HG03565 (cell line): Measurements from ENCODE around the gene CBLB.

Experiments used
- ATAC-seq: cut with Tn5 transposase; IDR thresholded peaks from one replicate; pipeline ENCODE4 v1.9.1; 2021; ENCODE audit warnings: mild to moderate bottlenecking, moderate library complexity; ENCODE audit not compliant: unreplicated experiment

CBLB gene

DNA sequence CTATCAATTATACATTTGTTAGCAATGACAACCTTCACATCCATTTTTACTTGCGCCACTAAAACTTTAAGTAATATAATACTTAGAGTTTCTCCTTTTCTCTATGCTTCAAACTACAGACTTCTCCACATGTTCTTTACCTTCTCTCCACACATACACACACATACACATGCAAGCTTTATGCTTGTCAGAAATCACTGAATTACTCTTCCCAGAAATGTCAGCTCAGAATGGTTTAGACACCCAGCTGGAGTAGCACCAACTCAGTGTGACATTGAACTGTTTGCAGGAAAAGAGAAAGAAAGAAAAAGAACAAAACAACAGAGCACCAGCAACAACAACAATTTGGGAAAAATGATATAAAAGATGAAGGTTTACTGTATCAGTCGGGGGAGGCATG lies 20.9 kb downstream of the CBLB start:
- ATAC-seq: no peak

DNA sequence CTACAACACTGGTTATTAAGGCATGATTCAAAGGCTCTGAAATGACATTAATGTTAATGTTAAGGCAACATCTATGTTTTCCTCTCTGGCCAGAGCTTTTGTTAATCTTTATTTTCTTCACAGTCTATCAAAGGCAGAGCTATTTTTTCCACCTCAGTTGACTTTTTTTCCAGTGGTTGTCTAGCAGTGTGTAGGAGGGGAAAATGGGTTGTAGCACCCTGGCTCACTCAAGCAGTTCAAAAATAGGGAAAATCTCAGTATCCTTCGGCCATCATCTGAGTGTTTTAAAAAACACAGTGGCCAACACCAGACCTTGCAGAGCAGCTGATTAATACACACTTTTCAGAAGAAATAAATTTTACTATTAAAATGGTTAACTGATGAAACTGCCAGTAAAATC lies 21.4 kb downstream of the CBLB start:
- ATAC-seq: no peak

DNA sequence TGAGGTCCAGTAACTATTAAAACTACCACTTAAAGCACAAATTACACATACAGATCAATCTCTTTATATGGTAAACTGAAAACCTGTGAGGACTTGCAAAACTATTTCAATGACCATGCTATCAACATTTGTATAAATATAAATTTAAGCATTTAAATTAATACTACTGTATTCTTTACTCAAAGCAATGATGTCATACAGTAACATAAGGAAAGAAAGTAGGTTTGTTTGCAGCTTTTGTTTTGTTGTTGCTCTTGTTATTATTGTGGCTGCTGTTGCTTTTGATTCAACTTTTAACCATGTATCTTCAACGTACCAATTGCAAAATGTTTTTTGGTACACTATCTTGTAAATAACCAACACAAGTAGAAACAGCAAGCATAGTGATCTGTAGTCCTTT lies 22.0 kb downstream of the CBLB start:
- ATAC-seq: no peak

DNA sequence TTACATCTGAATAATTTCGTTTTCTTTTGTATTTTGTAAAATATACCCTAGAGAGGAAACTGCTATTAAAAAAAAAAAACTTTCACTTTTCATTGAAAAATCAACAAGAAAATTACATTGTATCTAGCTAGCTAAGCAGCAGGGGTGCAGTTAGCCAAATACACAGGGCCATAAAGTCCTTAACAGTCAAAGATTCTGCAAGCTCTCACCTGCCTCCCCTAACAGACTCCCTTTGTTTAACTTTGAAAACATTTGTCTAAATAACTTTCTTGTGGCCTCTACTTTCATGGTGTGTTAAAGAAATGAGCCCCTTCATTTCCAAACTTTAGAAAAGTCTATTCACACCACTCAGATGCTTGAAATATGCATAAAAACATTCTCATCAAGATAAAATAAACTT lies 23.3 kb downstream of the CBLB start:
- no peak for ATAC-seq

DNA sequence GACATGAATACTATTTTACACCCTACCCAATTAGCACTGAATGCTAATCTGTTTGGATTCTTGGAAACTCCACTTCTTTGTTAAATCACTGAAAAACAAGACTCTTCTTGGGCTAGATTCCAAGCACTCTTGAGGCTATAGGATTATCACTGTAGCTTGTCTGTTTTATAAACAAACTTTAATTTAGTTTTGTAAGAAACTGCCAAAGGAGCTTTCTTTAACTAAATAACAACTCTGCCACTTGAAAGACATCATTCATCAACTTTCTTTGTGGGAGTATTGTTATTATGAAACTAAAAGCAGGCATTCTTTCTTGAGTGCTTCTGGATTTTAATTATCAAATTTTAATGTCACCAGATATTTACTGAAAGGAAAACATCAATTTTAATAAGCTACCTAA lies 24.1 kb downstream of the CBLB start:
- ATAC-seq: no peak

DNA sequence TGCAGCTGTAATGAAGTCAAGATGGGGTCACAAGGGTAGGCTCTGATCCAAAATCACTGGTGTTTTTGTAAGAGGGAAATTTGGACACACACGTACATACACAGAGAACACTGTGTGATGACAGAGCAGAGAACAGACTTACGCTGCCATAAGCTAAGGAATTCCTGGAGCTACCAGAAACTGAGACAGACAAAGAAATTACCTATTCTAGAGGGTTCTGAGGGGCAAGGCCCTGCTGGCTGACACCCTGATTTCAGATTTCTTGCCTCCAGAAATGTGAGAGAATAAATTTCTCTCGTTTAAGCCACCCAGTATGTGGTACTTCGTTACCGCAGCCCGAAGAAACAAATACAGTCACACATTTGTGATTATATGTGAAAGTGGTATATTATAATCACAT lies 24.8 kb downstream of the CBLB start:
- ATAC-seq: no peak

DNA sequence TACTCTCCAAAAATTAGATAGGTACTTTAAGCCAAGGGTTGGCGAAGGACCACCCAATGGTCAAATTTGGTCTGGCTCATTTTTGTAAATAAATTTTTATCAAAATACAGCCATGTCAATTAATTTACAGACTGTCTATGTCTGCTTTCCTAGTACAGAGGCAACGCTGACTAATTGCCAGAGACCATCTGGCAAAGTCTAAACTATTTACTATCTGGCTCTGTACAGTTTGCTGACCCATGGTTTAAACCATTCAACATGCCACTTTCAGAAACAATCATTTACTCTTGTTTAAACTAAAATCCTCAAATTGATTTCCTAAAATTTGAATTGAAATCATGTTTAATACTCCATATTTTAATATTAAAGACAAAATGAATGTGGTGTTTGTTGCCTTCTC lies 25.9 kb downstream of the CBLB start:
- no peak for ATAC-seq

DNA sequence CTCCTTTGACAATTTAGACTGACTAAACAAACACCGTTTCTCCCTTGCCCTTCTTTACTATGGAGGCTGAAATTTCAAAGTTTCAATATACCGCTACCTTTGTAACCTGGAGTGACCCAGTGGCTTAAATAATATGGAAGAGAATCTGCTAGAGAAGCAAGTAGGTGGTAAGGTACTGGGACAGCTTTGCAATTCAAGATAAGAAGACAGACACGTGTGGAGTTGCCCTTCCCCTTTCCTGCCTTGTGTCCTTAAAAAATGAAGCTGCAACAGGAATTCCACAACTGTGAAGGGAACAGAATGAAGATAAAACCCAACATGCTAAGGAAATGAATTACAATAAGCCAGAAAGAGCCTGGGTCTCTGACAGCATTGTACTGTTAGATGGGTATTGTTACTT lies 26.4 kb downstream of the CBLB start:
- no peak for ATAC-seq

DNA sequence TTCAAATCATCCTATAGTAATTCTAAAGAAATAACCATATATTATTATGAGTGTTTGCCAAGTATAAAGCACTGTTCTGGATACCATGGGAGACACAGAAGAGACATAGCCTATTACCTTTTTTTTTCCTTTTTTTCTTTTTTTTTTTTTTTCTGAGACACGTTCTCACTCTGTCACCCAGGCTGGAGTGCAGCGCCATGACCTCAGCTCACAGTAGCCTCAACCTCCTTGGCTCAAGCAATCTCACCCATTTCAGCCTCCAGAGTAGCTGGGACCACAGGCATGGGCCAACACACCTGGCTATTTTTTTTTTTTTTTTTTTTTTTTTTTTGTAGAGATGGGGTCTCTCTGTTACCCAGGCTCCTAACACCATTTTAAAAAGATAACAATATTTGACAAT lies 30.9 kb downstream of the CBLB start:
- no peak for ATAC-seq

DNA sequence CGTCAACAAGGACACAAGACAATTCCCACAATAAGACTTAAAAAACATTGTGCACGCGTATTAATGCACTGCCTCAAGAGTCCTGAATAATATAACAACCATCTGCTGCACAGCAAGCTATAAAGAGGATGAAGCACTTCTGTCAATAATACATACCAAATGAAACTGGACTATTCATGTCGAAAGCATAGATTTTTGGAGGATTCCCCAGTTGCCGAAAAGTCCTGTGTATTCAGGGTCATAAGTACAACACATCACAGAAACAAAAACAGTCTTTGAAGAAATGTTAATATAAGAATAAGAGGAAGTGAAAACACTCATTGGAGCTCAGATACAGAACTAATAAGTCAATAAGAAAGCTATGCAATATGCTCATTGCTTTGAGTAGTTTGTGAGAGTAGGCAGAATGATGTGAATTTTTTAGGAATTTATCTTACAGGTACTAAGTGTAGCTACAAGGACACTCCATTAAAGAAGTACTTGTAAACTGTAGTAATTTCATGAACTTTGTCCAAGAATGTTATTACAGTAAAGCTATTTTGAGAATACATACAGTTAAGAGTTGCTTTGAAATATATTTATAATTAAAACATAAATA lies 31.6 kb downstream of the CBLB start:
- ATAC-seq: peak; percentile 90

DNA sequence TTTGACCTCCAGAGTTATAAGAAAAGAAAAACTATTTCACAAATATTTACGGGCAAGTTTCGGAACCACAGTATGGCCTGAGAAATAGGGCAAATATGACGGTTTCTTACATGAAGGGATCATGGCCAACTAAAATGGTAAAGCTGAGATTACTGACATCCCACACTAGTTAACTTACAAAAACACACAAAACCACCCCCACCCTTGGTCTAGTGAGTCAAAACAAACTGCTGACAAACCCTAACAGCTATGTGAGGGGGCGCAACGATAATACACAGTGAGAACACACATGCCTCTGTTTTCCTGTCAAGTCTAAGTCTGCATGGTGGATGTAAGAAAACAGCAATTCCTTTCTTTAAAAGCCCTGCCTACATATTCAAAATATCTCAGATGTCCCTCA lies 32.3 kb downstream of the CBLB start:
- peak; percentile 34 for ATAC-seq

DNA sequence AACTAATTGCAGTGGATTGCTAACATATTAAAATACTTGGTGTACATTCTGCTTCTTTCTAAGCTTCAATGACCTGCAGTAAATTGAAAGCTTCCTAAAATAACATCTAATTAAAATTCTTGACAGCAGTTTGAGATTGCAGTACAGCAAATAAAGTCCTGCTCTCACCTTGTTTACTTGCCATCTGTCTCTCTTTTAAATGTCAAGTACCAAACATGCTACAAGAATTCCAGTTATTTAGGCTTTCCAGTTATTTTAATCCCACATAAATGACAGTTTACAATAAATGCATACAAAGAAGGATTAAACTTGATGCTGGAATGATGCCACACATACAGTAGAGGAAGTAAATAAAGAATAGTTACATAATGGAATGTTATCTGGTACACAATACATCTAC lies 33.2 kb downstream of the CBLB start:
- no peak for ATAC-seq

DNA sequence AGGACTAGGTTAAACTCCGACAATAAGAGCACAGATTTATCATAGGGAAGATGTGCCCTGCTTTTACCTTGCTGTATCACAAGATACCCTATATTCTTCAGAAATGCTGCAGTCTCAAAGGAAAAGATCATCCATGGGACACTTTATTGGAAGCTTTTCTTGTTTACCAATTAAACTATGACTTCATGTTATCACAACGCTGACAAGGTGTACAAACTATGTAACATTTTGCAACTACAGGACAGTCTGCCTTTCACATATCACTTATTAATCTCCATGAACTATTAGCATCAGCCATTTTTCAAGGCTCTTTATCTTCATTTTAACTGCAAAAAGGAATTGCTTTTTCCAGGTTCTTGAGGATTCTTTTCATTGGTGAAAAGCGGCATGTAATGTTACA lies 34.0 kb downstream of the CBLB start:
- ATAC-seq: no peak

DNA sequence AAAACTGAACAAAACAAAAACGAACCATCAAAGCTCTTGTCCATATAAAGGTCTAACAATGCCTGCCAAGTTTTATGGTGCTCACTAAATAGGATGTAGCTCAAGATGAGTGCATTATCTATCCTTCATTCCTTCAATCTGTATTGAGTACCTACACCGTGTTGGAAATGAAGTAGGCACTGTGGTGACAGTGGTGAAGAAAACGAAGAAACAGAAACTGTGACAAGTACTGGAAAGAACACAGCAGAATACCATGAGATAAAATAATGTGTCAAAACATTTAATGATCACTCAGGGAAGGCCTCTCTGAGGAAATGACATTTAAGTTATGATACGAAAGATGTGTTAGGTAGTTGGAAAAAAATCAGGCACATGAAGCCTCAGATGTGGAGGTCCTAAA lies 36.2 kb downstream of the CBLB start:
- no peak for ATAC-seq

DNA sequence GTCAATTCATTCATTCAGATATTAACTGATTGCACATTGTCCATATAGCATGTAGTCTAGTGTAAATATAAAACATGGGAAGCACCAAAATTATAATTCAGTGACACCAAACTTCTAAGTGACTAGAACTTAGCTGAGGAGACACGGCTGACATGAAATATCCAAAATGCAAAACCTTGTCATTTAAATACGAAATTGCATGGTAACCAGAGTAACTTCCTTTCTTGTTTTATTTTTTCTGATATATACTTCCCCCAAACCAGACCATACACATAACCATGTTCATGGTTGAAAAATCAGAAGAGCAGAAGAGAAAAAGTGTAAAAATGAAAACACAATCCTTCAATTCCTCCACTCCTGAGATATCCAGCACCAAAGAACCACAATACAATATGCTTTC lies 38.0 kb downstream of the CBLB start:
- no peak for ATAC-seq

DNA sequence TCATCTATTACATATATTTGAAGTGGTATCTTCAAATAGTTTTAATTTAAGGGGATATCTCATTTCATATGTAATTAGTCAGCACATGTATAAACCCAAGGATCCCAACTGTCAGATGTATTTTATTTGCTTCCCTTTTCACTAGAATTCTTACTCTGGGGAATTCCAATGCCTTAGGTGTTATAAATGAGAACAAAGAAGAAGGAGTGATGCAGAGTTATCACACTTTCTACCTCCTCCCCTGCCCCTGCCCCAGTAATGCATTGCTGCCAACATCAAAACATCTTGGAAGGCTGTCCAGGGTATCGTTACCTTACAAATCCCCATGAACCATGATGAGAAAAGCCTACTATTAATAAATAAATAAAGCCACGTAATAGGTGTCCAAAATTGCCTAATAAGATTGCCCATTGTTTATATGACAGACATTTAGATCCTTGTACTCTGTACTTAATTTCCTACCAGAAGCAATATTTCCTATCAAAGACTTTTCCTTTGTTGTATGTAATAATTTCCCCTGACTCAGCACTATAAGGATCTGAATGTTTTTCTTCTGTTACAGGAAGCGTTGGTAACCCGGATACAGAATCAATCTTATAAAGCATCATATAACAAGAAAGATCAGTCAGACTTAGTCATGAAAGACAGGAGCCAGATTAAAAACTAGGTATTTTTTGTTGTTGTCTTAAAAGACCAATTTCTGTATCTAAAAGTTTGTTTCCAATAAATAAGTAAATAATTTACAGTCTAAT lies 38.8 kb downstream of the CBLB start:
- no peak for ATAC-seq

DNA sequence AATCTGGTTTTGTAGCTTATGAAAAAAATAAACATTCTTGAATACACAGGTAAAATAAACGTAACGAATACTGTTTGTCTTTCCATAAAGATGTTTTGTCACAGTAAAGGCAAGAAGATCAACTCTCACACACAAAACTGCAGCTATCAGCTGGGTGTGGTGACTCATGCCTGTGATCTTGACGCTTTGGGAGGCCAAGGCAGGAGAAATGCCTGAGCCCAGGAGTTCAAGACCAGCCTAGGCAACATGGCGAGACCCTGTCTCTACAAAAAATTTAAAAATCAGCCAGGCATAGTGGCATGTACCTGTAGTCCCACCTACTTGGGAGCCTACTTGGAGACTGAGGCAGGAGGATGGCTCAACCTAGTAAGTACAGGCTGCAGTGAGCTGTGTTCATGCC lies 39.6 kb downstream of the CBLB start:
- ATAC-seq: no peak

DNA sequence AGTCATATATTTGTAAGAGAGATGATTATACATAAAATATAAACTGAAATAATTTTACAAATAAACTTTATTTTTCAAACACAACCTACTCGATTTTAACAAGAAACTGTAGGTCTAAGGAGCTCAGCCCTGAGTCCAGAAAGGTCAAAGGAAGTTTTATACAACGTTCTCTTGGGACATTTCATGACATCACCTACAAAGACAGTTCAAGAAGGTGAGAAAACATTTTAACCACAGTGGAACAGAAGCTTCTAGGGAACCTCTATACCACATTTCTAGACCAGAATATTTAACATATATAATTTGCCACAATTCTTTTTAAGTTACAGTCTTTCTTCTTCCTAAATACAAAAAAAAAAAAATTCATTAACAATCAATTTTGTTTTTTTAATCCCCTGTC lies 40.1 kb downstream of the CBLB start:
- ATAC-seq: peak; percentile 48

DNA sequence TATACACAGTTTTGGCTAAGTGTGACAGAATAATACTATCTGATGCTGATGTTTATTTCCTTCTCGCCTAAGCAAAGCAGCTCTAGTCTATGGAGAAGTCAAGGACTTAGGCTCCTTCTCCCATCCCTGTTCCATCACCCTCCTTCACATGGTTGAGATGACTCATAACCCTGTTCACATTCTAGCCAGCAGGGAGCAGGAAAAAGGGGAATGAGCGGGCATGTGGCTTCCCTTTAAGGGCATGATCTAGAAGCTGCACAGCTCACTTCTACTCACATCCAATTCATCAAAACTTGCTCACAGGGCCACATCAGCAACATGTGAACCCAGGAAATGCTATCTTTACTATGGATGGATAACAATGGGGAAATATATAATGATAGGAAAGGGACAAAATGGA lies 40.9 kb downstream of the CBLB start:
- no peak for ATAC-seq

DNA sequence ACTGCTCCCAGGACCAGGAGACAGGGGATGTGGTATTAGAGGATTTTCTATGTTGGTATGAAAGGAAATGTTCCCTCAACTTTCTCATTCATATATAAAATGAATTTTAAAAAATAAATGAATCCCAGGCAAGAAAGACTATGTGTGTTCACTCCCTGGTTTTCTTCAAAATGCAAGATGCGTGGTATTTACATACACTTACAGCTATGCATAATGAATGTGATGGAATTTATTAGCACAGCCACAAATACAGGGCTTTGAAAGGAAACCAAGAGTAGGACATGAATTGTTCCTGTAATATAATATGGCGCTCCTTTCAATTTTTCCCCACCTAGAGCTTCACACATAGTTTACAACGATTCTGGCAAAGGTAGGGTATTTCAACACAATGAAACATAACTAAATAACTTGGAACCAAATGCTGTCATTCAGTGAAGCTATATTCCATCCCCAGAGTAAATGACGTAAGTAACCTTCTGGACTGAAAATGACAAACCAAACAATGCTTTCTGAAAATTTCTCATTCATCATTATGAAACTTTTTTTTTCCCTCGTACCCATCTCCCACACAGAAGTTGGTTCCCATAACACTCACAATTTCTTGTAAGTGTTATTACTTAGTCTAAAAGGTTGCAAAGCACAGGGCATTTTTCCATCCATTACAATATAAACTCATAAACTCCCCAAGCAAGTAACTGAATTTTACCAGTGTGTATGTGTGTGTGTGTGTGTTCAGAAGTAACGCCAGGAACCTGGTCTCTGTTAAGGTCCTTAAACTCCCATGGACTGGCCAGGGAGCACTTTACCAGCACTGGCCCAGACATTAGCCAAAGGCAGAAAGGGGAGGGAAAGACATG lies 41.8 kb downstream of the CBLB start:
- peak; percentile 38 for ATAC-seq

DNA sequence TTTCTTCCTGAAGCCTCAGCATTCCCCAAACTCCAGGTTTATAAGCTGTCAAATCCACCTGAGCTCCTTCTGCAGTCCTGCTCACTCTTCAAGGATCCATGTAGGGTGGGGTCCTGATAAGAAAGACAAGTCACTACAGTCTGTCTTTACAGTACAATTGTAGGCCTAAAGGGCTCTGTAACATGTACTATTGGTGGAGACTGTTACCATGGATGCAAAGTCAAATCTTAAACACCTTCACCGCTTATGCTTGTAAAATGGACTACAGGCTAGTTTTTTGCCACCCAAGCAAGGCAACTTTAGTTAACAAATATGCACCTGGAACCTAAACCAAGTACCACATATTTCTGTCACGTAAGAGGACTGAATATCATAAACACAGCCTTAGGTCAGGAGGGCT lies 44.7 kb downstream of the CBLB start:
- ATAC-seq: no peak
